ENCODE results near the gene FHAD1. TPM values are rescaled to one million over a fixed set of nuclear protein-coding genes. Genes with fewer than 3 reads are reported as not detected.

The FHAD1 gene
- total RNA-seq, 3 donors from 2014 or later (not counting 1 experiment from before 2014, with no cell fraction given) = 0.72 to 1.9 (median 1.7) TPM

- WGBS (ENCODE audit: insufficient coverage) = 86% methylated on average over 10 of the region's 10 CpGs
- Histone ChIP-seq H3K27ac (ENCODE audit: low read length) (no peak overlapping the region), H3K9me3 (ENCODE audit: control insufficient read depth, insufficient read depth, low read length) (no peaks in the 10 kb centered on the region), H3K27me3 (ENCODE audit: control insufficient read depth, insufficient read depth, low read length) (no peaks in the 10 kb centered on the region), H3K36me3 (ENCODE audit: control insufficient read depth, insufficient read depth, low read length) (no peaks in the 10 kb centered on the region), H3K4me1 (ENCODE audit: control insufficient read depth, insufficient read depth, low read length) (no peaks in the 10 kb centered on the region), H3K4me3 (ENCODE audit: low read length) (no peak overlapping the region)
- H3K27me3 Mint-ChIP-seq (ENCODE audit: low read depth in 2 of 2) = peaks cover 4 to 8% of the 10 kb centered on the region in 2 donors
- intact Hi-C loops (cut with micrococcal nuclease) = no loop called here
- ATAC-seq = no peak
- H3K36me3 Mint-ChIP-seq = no peaks in the 10 kb centered on the region
- H3K4me3 Mint-ChIP-seq = no peak overlapping the region
- TF ChIP-seq CTCF (IDR thresholded peaks at IDR 0.05) = no peak
- no peak overlapping the region for H3K27ac Mint-ChIP-seq
- DNase-seq = no peak
- no peaks in the 10 kb centered on the region for H3K9me3 Mint-ChIP-seq
- no peaks in the 10 kb centered on the region for H3K4me1 Mint-ChIP-seq
Observed at GRCh38 chr1:15279576-15280230, 32.7 kb downstream of the FHAD1 start.

GRCh38 chr1:15280416-15280815 lies 33.4 kb downstream of the FHAD1 start:
- Mint-ChIP-seq H3K9me3 (no peaks in the 10 kb centered on the region), H3K4me3 (no peak overlapping the region), H3K4me1 (no peaks in the 10 kb centered on the region), H3K27me3 (ENCODE audit: low read depth in 2 of 2) (peaks cover 3 to 8% of the 10 kb centered on the region in 2 donors), H3K36me3 (no peaks in the 10 kb centered on the region), H3K27ac (no peak overlapping the region)
- no peak overlapping the region for H3K4me3 ChIP-seq (ENCODE audit: low read length)
- no peak for TF ChIP-seq CTCF (IDR thresholded peaks at IDR 0.05)
- H3K27ac ChIP-seq (ENCODE audit: low read length) = no peak overlapping the region
- intact Hi-C loops (cut with micrococcal nuclease) = no loop called here
- 85% methylated on average over 10 of the region's 10 CpGs for WGBS (ENCODE audit: insufficient coverage)
- H3K4me1 ChIP-seq (ENCODE audit: control insufficient read depth, insufficient read depth, low read length) = no peaks in the 10 kb centered on the region
- H3K9me3 ChIP-seq (ENCODE audit: control insufficient read depth, insufficient read depth, low read length) = no peaks in the 10 kb centered on the region
- no peaks in the 10 kb centered on the region for H3K27me3 ChIP-seq (ENCODE audit: control insufficient read depth, insufficient read depth, low read length)
- no peak for DNase-seq
- no peak for ATAC-seq
- no peaks in the 10 kb centered on the region for H3K36me3 ChIP-seq (ENCODE audit: control insufficient read depth, insufficient read depth, low read length)

GRCh38 chr1:15282038-15282437 lies 35.0 kb downstream of the FHAD1 start:
- H3K27ac ChIP-seq (ENCODE audit: low read length) = no peak overlapping the region
- Mint-ChIP-seq H3K9me3 (no peaks in the 10 kb centered on the region), H3K27me3 (ENCODE audit: low read depth in 2 of 2) (peaks cover 0 to 14% of the 10 kb centered on the region in 2 donors), H3K4me1 (no peaks in the 10 kb centered on the region), H3K4me3 (no peak overlapping the region), H3K27ac (no peak overlapping the region), H3K36me3 (no peaks in the 10 kb centered on the region)
- no peaks in the 10 kb centered on the region for H3K27me3 ChIP-seq (ENCODE audit: control insufficient read depth, insufficient read depth, low read length)
- intact Hi-C loops (cut with micrococcal nuclease) = no loop called here
- WGBS (ENCODE audit: insufficient coverage) = 78% methylated on average over 2 of the region's 2 CpGs
- no peak for TF ChIP-seq CTCF (IDR thresholded peaks at IDR 0.05)
- H3K9me3 ChIP-seq (ENCODE audit: control insufficient read depth, insufficient read depth, low read length) = no peaks in the 10 kb centered on the region
- no peaks in the 10 kb centered on the region for H3K36me3 ChIP-seq (ENCODE audit: control insufficient read depth, insufficient read depth, low read length)
- no peak overlapping the region for H3K4me3 ChIP-seq (ENCODE audit: low read length)
- ATAC-seq (no peak), DNase-seq (no peak)
- no peaks in the 10 kb centered on the region for H3K4me1 ChIP-seq (ENCODE audit: control insufficient read depth, insufficient read depth, low read length)
